HepG2 (cell line): ENCODE results near the gene GLG1. TPM values are rescaled to one million over a fixed set of nuclear protein-coding genes. Genes with fewer than 3 reads are reported as not detected.

Experiments used
- ATAC-seq: fragments of 200-7000 bp; cut with Tn5 transposase; 3 replicates; pipeline ENCODE4 v1.9.1; 2020; ENCODE audit warnings: mild to moderate bottlenecking, moderate library complexity
- BruUV-seq: library from RNA; stranded (reverse); fragments of 400-500 nt; replicated peaks from 2 replicates; lab custom pipeline; 2021; lab: Mats Ljungman, UMichigan
- CTCF ChIA-PET: fragments of 300-600 bp; formaldehyde crosslinking; extraction: SDS; loops from one replicate; lab custom pipeline; 2021; ENCODE audit warnings: low total read pairs, inconsistent platforms, low intra/inter-chr PET ratio; lab: Yijun Ruan, JAX
- POLR2A ChIA-PET: fragments of 350-600 bp; sonication (Branson Sonifier 250); formaldehyde crosslinking; loops from one replicate; lab custom pipeline; 2020; ENCODE audit warnings: antibody characterized with exemption, inconsistent platforms; lab: Yijun Ruan, JAX
- DNase-seq: peaks from one replicate; pipeline ENCODE4 v3.0.0-alpha.2; 2015; ENCODE audit warnings: low spot score
- FAIRE-seq: peaks from 3 replicates; lab custom pipeline; 2011; peaks lifted over from hg19 to GRCh38; lab: Jason Lieb, UNC
- H2AFZ ChIP-seq: one replicate; pipeline ENCODE4 v1.6.1; 2011; ENCODE audit warnings: low read length, inconsistent platforms
- H3K27ac ChIP-seq: fragments of 300-600 bp; 3 replicates; pipeline ENCODE4 v1.8.0; 2011; ENCODE audit warnings: mixed run types, mild to moderate bottlenecking, mixed read lengths, low read length, inconsistent platforms; ENCODE audit not compliant: insufficient read depth; ENCODE audit errors: extremely low read length
- H3K27me3 ChIP-seq, 2 experiments: fragments of 200-600 bp in 1 of 2; 2 replicates in 1 of 2; 3 replicates in 1 of 2; pipeline versions ENCODE4 v1.6.0 to v1.8.0; 2011; ENCODE audit warnings: low read length in 2 of 2, mild to moderate bottlenecking in 2 of 2, moderate library complexity in 2 of 2, inconsistent platforms in 1 of 2; ENCODE audit not compliant: insufficient read depth in 2 of 2, control insufficient read depth in 1 of 2
- H3K36me3 ChIP-seq, 2 experiments: fragments of 200-600 bp in 1 of 2; replicated peaks in 1 of 2; 2 replicates in 1 of 2; 3 replicates in 1 of 2; pipeline versions ENCODE4 v1.5.1 to v1.8.0; 2011; ENCODE audit warnings: low read length in 2 of 2, inconsistent platforms in 1 of 2; ENCODE audit not compliant: insufficient read depth in 2 of 2, control insufficient read depth in 1 of 2
- H3K4me1 ChIP-seq: 2 replicates; pipeline ENCODE4 v1.5.1; 2012; ENCODE audit warnings: low read length, inconsistent platforms; ENCODE audit not compliant: insufficient read depth
- H3K4me2 ChIP-seq: 2 replicates; pipeline ENCODE4 v1.6.0; 2011; ENCODE audit warnings: low read depth, low read length, inconsistent platforms
- H3K4me3 ChIP-seq, 3 experiments: fragments of 200-600 bp in 1 of 3; sonication (generic), shearing (Covaris generic) in 1 of 3; replicated peaks in 1 of 3; 2 replicates each; pipeline ENCODE4 v1.5.1; 2011 to 2016; ENCODE audit warnings: low read length in 3 of 3, inconsistent platforms in 2 of 3, low read depth in 2 of 3, mild to moderate bottlenecking in 2 of 3, control low read depth in 1 of 3, mixed read lengths in 1 of 3; ENCODE audit not compliant: insufficient read depth in 1 of 3
- H3K79me2 ChIP-seq: one replicate; pipeline ENCODE4 v1.6.1; 2011; ENCODE audit warnings: low read length, inconsistent platforms; ENCODE audit not compliant: insufficient read depth
- H3K9ac ChIP-seq: 2 replicates; pipeline ENCODE4 v1.6.0; 2011; ENCODE audit warnings: mild to moderate bottlenecking, low read depth, low read length, inconsistent platforms; ENCODE audit not compliant: insufficient read depth
- H3K9me3 ChIP-seq: 2 replicates; pipeline ENCODE4 v1.5.1; 2012; ENCODE audit warnings: mild to moderate bottlenecking, low read length
- H4K20me1 ChIP-seq: 2 replicates; pipeline ENCODE4 v1.6.0; 2011; ENCODE audit warnings: inconsistent platforms, mild to moderate bottlenecking, low read length, moderate library complexity; ENCODE audit not compliant: insufficient read depth
- PLSCR1 ChIP-seq: sonication (generic); formaldehyde crosslinking; IDR thresholded peaks from 2 replicates; pipeline ENCODE4 v1.5.0; 2020; ENCODE audit warnings: missing genetic modification reagents, mild to moderate bottlenecking, borderline replicate concordance
- POGK ChIP-seq: sonication (generic); formaldehyde crosslinking; conservative IDR thresholded peaks from 2 replicates; pipeline ENCODE4 v1.8.0; 2022; ENCODE audit warnings: mild to moderate bottlenecking, moderate library complexity, missing genetic modification reagents
- ZNF331 ChIP-seq: sonication (generic); formaldehyde crosslinking; IDR thresholded peaks from 2 replicates; pipeline ENCODE4 v1.4.0; 2020; ENCODE audit warnings: missing genetic modification reagents
- ZNF770 ChIP-seq: sonication (generic); formaldehyde crosslinking; IDR thresholded peaks from 2 replicates; pipeline ENCODE4 v1.5.0; 2020; ENCODE audit warnings: mild to moderate bottlenecking, missing genetic modification reagents
- WGBS: methylation state at CpG from one replicate; pipeline ENCODE4 v1.1.6; 2017; ENCODE audit warnings: low lambda C conversion rate; 5-methylcytosine and 5-hydroxymethylcytosine counted together
- in situ Hi-C: cut with HindIII; loops from 2 replicates; pipeline ENCODE4 v1.10.0; 2017; ENCODE audit warnings: low pct_unique_long_range_greater_than_20kb; ENCODE audit not compliant: extremely low pct_ligation_motif_present
- intact Hi-C: fragments of 100-400 bp; cut with micrococcal nuclease; formaldehyde crosslinking; loops from one replicate; pipeline ENCODE4 v1.10.0; 2022; ENCODE audit not compliant: unreplicated experiment
- polyA plus RNA-seq, 8 experiments: library from polyadenylated mRNA; depleted of rRNA in 3 of 8; stranded (reverse) in 7 of 8; unstranded in 1 of 8; fragments of >200 nt; fragmentation: Illumina TruSeq in 4 of 8; extraction: Trizol in 4 of 8; gene quantifications; 2 replicates each; pipeline versions ENCODE4 v1.2.1 to v1.2.3, GENCODE V29; 2011 to 2016; ENCODE audit warnings: low read depth in 4 of 8, missing spikeins in 1 of 8, mixed read lengths in 1 of 8; ENCODE audit not compliant: insufficient read depth in 1 of 8
- total RNA-seq, 5 experiments: library from RNA; depleted of rRNA; stranded (reverse); fragments of >200 nt; fragmentation: Illumina TruSeq; extraction: Trizol; gene quantifications; 2 replicates each; pipeline ENCODE4 v1.2.3, GENCODE V29; 2016; ENCODE audit warnings: low read depth in 1 of 5

Gene GLG1
- total and polyA plus RNA-seq, 2 of the 13 experiments (the other 11 are each of a cell fraction or from before 2014, with no cell fraction given): 87.7 to 141 TPM

GRCh38 chr16:74601126-74601871 is 5.6 kb downstream of the GLG1 start (continued):
- TF ChIP-seq PLSCR1 (CRISPR knock-in tag) (no peak), ZNF331 (CRISPR knock-in tag) (no peak)

GRCh38 chr16:74596586-74596985 is 10.3 kb downstream of the GLG1 start:
- no peak for TF ChIP-seq POGK (CRISPR knock-in tag)
- TF ChIP-seq ZNF770 (CRISPR knock-in tag): peak; percentile 58; the same call in 1 of the 2 replicates
- TF ChIP-seq, all 625 proteins: peak for 1
- Histone ChIP-seq H3K27me3 (no peaks in the 10 kb centered on the region), H3K36me3 (peaks cover 3 to 15% of the 10 kb centered on the region in 2 experiments; a peak in 4 of 5 replicates), H3K79me2 (peaks cover 85% of the 10 kb centered on the region), H3K4me2 (no peak overlapping the region), H4K20me1 (peaks cover 14% of the 10 kb centered on the region; the same call in 1 of the 2 replicates), H3K9ac (no peak overlapping the region), H3K27ac (no peak overlapping the region), H3K4me1 (peaks cover 13% of the 10 kb centered on the region; the same call in 1 of the 2 replicates), H2AFZ (no peak overlapping the region), H3K4me3 (no peak overlapping the region), H3K9me3 (no peaks in the 10 kb centered on the region)
- BruUV-seq: no TSS peak
- DNase-seq (no peak), FAIRE-seq (no peak), ATAC-seq (no peak)
- intact Hi-C loops (no loop called here), in situ Hi-C loops (no loop called here)
- CTCF ChIA-PET: no interaction called here
- POLR2A ChIA-PET: no interaction called here
- 95% methylated on average over 2 of the region's 2 CpGs for WGBS
